GM12865 (cell line): ENCODE measurements around the gene RITA1.

Experiments
- DNase-seq: peaks from one replicate; pipeline ENCODE4 v3.0.0; 2010; ENCODE audit warnings: low read depth
- H3K4me3 ChIP-seq: 2 replicates; pipeline ENCODE4 v1.5.1; 2011; ENCODE audit warnings: mild to moderate bottlenecking, low read depth, low read length, control low read depth
- CTCF ChIP-seq: IDR thresholded peaks from 2 replicates; pipeline ENCODE4 v1.5.1; 2011; ENCODE audit warnings: low read length, control low read depth, low read depth, inconsistent platforms; ENCODE audit not compliant: insufficient read depth; ENCODE audit errors: missing control alignments

Gene RITA1

GRCh38 chr12:113207613-113208040 is 22.1 kb downstream of the RITA1 start:
- peak overlapping the region; percentile 23 for H3K4me3 ChIP-seq
- peak; percentile 31 for DNase-seq

DNA sequence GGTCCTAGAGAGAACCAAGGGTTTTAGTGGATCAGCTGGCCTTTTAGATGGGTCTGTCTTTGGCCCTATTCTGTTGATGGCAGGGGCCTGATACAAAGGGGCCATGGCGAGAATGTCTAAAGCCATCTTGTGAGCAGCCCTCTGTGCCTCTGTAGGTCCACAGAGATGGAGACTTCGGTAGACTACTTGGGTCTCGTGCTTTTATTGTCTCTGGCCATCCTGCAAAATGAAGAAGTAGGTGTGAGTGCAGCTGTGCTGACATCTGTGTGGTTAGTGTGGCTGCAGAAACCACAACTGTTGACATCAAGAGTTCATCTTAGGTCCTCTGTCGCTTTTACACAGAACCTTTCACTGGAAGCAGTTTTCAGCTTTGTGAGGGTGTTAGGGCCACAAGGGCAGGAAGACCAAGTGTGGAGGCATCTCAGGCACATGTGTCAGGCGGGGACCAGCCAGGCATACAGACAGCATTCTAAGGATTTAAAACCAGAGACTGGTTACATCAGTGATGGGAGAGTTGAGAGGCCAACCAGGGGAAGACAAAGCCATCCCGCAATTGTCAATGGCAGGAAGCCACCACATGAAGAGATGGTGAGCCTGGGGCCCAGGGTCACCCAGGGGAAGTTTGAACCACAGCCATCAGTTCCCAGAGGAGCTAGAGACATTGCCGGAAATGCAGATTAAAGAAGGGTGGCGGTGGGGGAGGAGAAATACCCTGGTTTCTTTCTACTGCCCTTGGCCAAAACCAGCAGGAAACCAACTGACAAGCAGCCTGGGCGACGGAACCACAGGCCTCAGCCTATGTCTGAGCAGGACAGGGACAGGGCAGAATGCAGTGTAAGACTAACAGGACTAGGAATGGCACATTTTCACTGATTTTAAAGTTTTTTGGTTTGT is 22.8 kb downstream of the RITA1 start:
- DNase-seq, result peak; percentile 98
- peak overlapping the region; percentile 23 for H3K4me3 ChIP-seq
- TF ChIP-seq CTCF, result no peak

More at GRCh38 chr12:113207613-113208040, 22.1 kb downstream of the RITA1 start:
- no peak for TF ChIP-seq CTCF

- TF ChIP-seq CTCF, result no peak
- no peak overlapping the region for H3K4me3 ChIP-seq
- DNase-seq, result no peak
Observed at GRCh38 chr12:113211160-113211559, 25.6 kb downstream of the RITA1 start.

DNA sequence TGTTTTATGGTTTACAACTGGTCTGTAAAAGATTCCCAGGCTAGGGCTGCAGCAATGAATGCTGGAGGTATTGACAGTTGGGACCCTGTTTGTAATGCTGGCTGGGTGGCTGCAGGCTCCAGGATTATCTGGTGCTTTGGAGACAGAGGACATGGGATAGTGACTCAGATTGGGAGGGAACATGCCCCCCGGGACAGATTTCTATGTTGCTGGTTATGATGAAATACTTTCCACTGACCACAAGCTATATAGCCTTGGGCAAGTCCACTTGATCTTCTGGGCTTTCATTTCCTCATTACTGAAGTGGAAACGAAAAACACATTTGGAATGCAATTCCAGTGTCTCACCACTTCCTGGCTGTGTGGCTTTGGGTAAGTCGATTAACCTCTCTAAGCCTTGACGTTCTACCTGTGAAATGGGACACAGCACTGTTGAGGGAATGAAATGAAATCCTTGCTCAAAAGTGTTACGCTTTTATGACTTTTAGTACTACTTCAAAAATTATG is 29.4 kb downstream of the RITA1 start:
- DNase-seq, result peak; percentile 78
- no peak overlapping the region for H3K4me3 ChIP-seq
- TF ChIP-seq CTCF, result no peak

DNA sequence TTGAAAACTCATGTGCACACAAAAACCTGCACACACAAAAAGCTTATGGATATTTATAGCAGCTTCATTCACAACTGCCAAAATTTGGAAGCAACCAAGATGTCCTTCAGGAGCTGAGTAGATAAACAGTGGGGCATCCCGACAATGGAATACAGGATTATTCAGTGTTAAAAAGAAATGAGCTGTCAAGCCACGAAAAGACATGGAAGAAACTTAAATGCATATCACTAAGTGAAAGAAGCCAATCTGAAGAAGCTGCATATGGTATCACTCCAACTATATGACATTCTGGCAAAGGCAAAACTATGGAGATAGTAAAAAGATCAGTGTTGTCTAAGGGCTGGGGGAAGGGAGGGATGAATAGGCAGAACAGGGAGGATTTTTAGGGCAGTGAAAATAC is 30.5 kb downstream of the RITA1 start:
- DNase-seq, result no peak
- H3K4me3 ChIP-seq, result no peak overlapping the region
- no peak for TF ChIP-seq CTCF

- TF ChIP-seq CTCF, result no peak
- DNase-seq, result peak; percentile 41
- H3K4me3 ChIP-seq, result peak overlapping the region; percentile 48
Observed at GRCh38 chr12:113220593-113221180, 35.2 kb downstream of the RITA1 start.
